HEK293 (cell line): ENCODE measurements around the gene KCTD21.

Source experiments
- CTCF ChIA-PET: fragments of 350-600 bp; formaldehyde crosslinking; extraction: SDS; loops from one replicate; lab custom pipeline; 2021; ENCODE audit warnings: antibody characterized with exemption; lab: Yijun Ruan, JAX
- POLR2A ChIA-PET: fragments of 300-600 bp; formaldehyde crosslinking; extraction: SDS; loops from one replicate; lab custom pipeline; 2020; ENCODE audit warnings: antibody characterized with exemption, inconsistent platforms; lab: Yijun Ruan, JAX
- H3K27ac ChIP-seq: fragments of 200-500 bp; sonication (Bioruptor generic); 2 replicates; pipeline ENCODE4 v1.5.1; 2014; ENCODE audit warnings: low read depth, low read length, control low read depth, inconsistent platforms; ENCODE audit errors: extremely low read depth
- H3K36me3 ChIP-seq, 2 experiments: fragments of 200-500 bp in 1 of 2; sonication (Bioruptor generic) in 1 of 2; 1 replicate in 1 of 2; 2 replicates in 1 of 2; pipeline ENCODE4 v1.5.1; 2014 to 2017; ENCODE audit warnings: inconsistent platforms in 2 of 2, low read length in 2 of 2; ENCODE audit not compliant: control insufficient read depth in 2 of 2, insufficient read depth in 1 of 2
- H3K4me1 ChIP-seq: fragments of 200-500 bp; sonication (Bioruptor generic); 2 replicates; pipeline ENCODE4 v1.5.1; 2014; ENCODE audit warnings: mild to moderate bottlenecking, low read length, inconsistent platforms; ENCODE audit not compliant: control insufficient read depth, insufficient read depth
- H3K4me3 ChIP-seq: 2 replicates; pipeline ENCODE4 v1.5.1; 2011; ENCODE audit warnings: low read depth, mild to moderate bottlenecking, control low read depth, low read length, moderate library complexity
- H3K9me3 ChIP-seq: fragments of 200-500 bp; sonication (Bioruptor generic); 2 replicates; pipeline ENCODE4 v1.5.1; 2014; ENCODE audit warnings: low read depth, low read length, inconsistent platforms; ENCODE audit not compliant: control insufficient read depth, insufficient read depth
- BCL6B ChIP-seq: fragments of 450-650 bp; formaldehyde crosslinking; IDR thresholded peaks from 2 replicates; pipeline ENCODE4 v1.5.1; 2017; ENCODE audit warnings: missing biosample characterization, missing genetic modification characterization
- CTCF ChIP-seq: fragments of 450-650 bp; formaldehyde crosslinking; IDR thresholded peaks from 2 replicates; pipeline ENCODE4 v1.5.1; 2016; ENCODE audit warnings: missing biosample characterization, missing genetic modification characterization
- EGR2 ChIP-seq: fragments of 450-650 bp; formaldehyde crosslinking; IDR thresholded peaks from 2 replicates; pipeline ENCODE4 v1.5.1; 2016; ENCODE audit warnings: low read depth, missing biosample characterization, missing genetic modification characterization
- GFI1B ChIP-seq: fragments of 450-650 bp; formaldehyde crosslinking; IDR thresholded peaks from 2 replicates; pipeline ENCODE4 v1.5.1; 2016; ENCODE audit warnings: missing biosample characterization, missing genetic modification characterization
- GLIS2 ChIP-seq: fragments of 450-650 bp; formaldehyde crosslinking; IDR thresholded peaks from 2 replicates; pipeline ENCODE4 v1.5.1; 2016; ENCODE audit warnings: missing biosample characterization, missing genetic modification characterization
- HOXA7 ChIP-seq: sonication (generic); formaldehyde crosslinking; IDR thresholded peaks from 2 replicates; pipeline ENCODE4 v1.8.1; 2022; ENCODE audit warnings: missing genetic modification reagents, borderline replicate concordance
- HOXD13 ChIP-seq: sonication (generic); formaldehyde crosslinking; IDR thresholded peaks from 2 replicates; pipeline ENCODE4 v1.8.0; 2022; ENCODE audit warnings: missing genetic modification reagents, borderline replicate concordance
- PATZ1 ChIP-seq: fragments of 450-650 bp; formaldehyde crosslinking; IDR thresholded peaks from 2 replicates; pipeline ENCODE4 v1.5.1; 2016; ENCODE audit warnings: missing biosample characterization, missing genetic modification characterization
- SETDB1 ChIP-seq: IDR thresholded peaks from one replicate; pipeline ENCODE4 v1.6.1; 2017; ENCODE audit warnings: mild to moderate bottlenecking, low read length, moderate library complexity, mixed read lengths; ENCODE audit not compliant: insufficient read length
- ZBTB6 ChIP-seq: fragments of 450-650 bp; formaldehyde crosslinking; IDR thresholded peaks from 2 replicates; pipeline ENCODE4 v1.5.1; 2017; ENCODE audit warnings: missing biosample characterization, missing genetic modification characterization
- ZFHX2 ChIP-seq: fragments of 450-650 bp; formaldehyde crosslinking; conservative IDR thresholded peaks from 2 replicates; pipeline ENCODE4 v1.5.1; 2016; ENCODE audit warnings: missing biosample characterization, missing genetic modification characterization
- ZNF10 ChIP-seq: fragments of 450-650 bp; formaldehyde crosslinking; IDR thresholded peaks from 2 replicates; pipeline ENCODE4 v1.5.1; 2017; ENCODE audit warnings: missing biosample characterization, missing genetic modification characterization
- ZNF114 ChIP-seq: fragments of 450-650 bp; formaldehyde crosslinking; IDR thresholded peaks from 2 replicates; pipeline ENCODE4 v1.5.0; 2017; ENCODE audit warnings: missing biosample characterization, missing genetic modification characterization
- ZNF175 ChIP-seq: fragments of 450-650 bp; formaldehyde crosslinking; IDR thresholded peaks from 2 replicates; pipeline ENCODE4 v1.5.1; 2016; ENCODE audit warnings: missing biosample characterization, missing genetic modification characterization
- ZNF184 ChIP-seq: fragments of 450-650 bp; IDR thresholded peaks from 2 replicates; pipeline ENCODE4 v1.5.1; 2018; ENCODE audit warnings: missing biosample characterization, mild to moderate bottlenecking, missing genetic modification characterization
- ZNF292 ChIP-seq: fragments of 450-650 bp; formaldehyde crosslinking; IDR thresholded peaks from 2 replicates; pipeline ENCODE4 v1.5.1; 2016; ENCODE audit warnings: low read depth, missing biosample characterization, missing genetic modification characterization, borderline replicate concordance
- ZNF37A ChIP-seq: fragments of 450-650 bp; IDR thresholded peaks from 2 replicates; pipeline ENCODE4 v1.5.1; 2018; ENCODE audit warnings: missing biosample characterization, missing genetic modification characterization
- ZNF621 ChIP-seq: fragments of 450-650 bp; formaldehyde crosslinking; IDR thresholded peaks from 2 replicates; pipeline ENCODE4 v1.5.1; 2017; ENCODE audit warnings: missing biosample characterization, missing genetic modification characterization
- ZSCAN30 ChIP-seq: fragments of 450-650 bp; IDR thresholded peaks from 2 replicates; pipeline ENCODE4 v1.5.1; 2018; ENCODE audit warnings: missing biosample characterization, mild to moderate bottlenecking, missing genetic modification characterization, moderate library complexity

The KCTD21 gene

GRCh38 chr11:78149646-78150045 lies 38.8 kb downstream of the KCTD21 start:
- H3K9me3 ChIP-seq, result no peaks in the 10 kb centered on the region
- CTCF ChIA-PET, result interaction anchor here (1.1 to 1.2 kb wide), 2 partner anchors 104 to 489 kb away, joined by 3 to 4 read pairs; no protein-coding TSS in a partner anchor
- peaks cover 0 to 8% of the 10 kb centered on the region in 2 experiments; a peak in 1 of 3 replicates for H3K36me3 ChIP-seq
- H3K4me3 ChIP-seq, result no peak overlapping the region
- TF ChIP-seq CTCF (tag by site-specific recombination), result peak; percentile 12; the same call in 1 of the 2 replicates
- TF ChIP-seq ZNF10 (tag by site-specific recombination), result no peak
- no peak overlapping the region for H3K27ac ChIP-seq
- POLR2A ChIA-PET, result interaction anchor here (0.9 kb wide), 1 partner anchor 10 kb away, joined by 3 read pairs; the partner anchor contains the start of gene ALG8
- no peaks in the 10 kb centered on the region for H3K4me1 ChIP-seq

- TF ChIP-seq GFI1B (tag by site-specific recombination), result no peak
- no peak for TF ChIP-seq ZNF10 (tag by site-specific recombination)
- TF ChIP-seq HOXD13, result no peak
- TF ChIP-seq ZNF292 (tag by site-specific recombination), result no peak
- TF ChIP-seq SETDB1, result no peak
- TF ChIP-seq GLIS2 (tag by site-specific recombination), result no peak
- no peak for TF ChIP-seq EGR2 (tag by site-specific recombination)
- no peak for TF ChIP-seq PATZ1 (tag by site-specific recombination)
- no peak for TF ChIP-seq ZNF114 (tag by site-specific recombination)
- TF ChIP-seq ZSCAN30 (tag by site-specific recombination), result no peak
- no peak for TF ChIP-seq ZNF184
- no peak for TF ChIP-seq ZNF37A (tag by site-specific recombination)
- no peak for TF ChIP-seq ZNF621 (tag by site-specific recombination)
- TF ChIP-seq BCL6B (tag by site-specific recombination), result no peak
- CTCF ChIA-PET, result interaction anchor here (0.5 kb wide), 1 partner anchor 505 kb away, joined by 3 read pairs; no protein-coding TSS in a partner anchor
- Histone ChIP-seq H3K9me3 (no peaks in the 10 kb centered on the region), H3K4me3 (no peak overlapping the region), H3K27ac (no peak overlapping the region), H3K4me1 (no peaks in the 10 kb centered on the region), H3K36me3 (peaks cover 0 to 20% of the 10 kb centered on the region in 2 experiments; a peak in 1 of 3 replicates)
- POLR2A ChIA-PET, result no interaction called here
These were observed 40.6 kb downstream of the KCTD21 start for GRCh38 chr11:78147807-78148206.

GRCh38 chr11:78145511-78146025 lies 42.9 kb downstream of the KCTD21 start:
- ChIA-PET CTCF (no interaction called here), POLR2A (no interaction called here)
- TF ChIP-seq ZFHX2 (tag by site-specific recombination), result no peak
- TF ChIP-seq HOXA7 (CRISPR knock-in tag), result no peak
- no peak for TF ChIP-seq ZBTB6 (tag by site-specific recombination)
- TF ChIP-seq ZNF175 (tag by site-specific recombination), result no peak
- no peak overlapping the region for H3K27ac ChIP-seq
- H3K4me1 ChIP-seq, result no peaks in the 10 kb centered on the region
- no peaks in the 10 kb centered on the region for H3K9me3 ChIP-seq
- peaks cover 0 to 28% of the 10 kb centered on the region in 2 experiments; a peak in 1 of 3 replicates for H3K36me3 ChIP-seq
- H3K4me3 ChIP-seq, result no peak overlapping the region
